HepG2 (cell line): ENCODE measurements around the gene SYCE3. TPM values are rescaled to one million over a fixed set of nuclear protein-coding genes. Genes with fewer than 3 reads are reported as not detected.

Source experiments
- ADNP ChIP-seq: sonication (generic); formaldehyde crosslinking; IDR thresholded peaks from 2 replicates; pipeline ENCODE4 v1.4.0; 2020; ENCODE audit warnings: missing genetic modification reagents
- SALL1 ChIP-seq: sonication (generic); formaldehyde crosslinking; IDR thresholded peaks from 2 replicates; pipeline ENCODE4 v1.8.0; 2022; ENCODE audit warnings: mild to moderate bottlenecking, missing genetic modification reagents
- polyA plus RNA-seq, 8 experiments: library from polyadenylated mRNA; depleted of rRNA in 3 of 8; stranded (reverse) in 7 of 8; unstranded in 1 of 8; fragments of >200 nt; fragmentation: Illumina TruSeq in 4 of 8; extraction: Trizol in 4 of 8; gene quantifications; 2 replicates each; pipeline versions ENCODE4 v1.2.1 to v1.2.3, GENCODE V29; 2011 to 2016; ENCODE audit warnings: low read depth in 4 of 8, missing spikeins in 1 of 8, mixed read lengths in 1 of 8; ENCODE audit not compliant: insufficient read depth in 1 of 8
- total RNA-seq, 5 experiments: library from RNA; depleted of rRNA; stranded (reverse); fragments of >200 nt; fragmentation: Illumina TruSeq; extraction: Trizol; gene quantifications; 2 replicates each; pipeline ENCODE4 v1.2.3, GENCODE V29; 2016; ENCODE audit warnings: low read depth in 1 of 5
- TF ChIP-seq, protein P1 (sequence below): sonication (generic); formaldehyde crosslinking; IDR thresholded peaks from 2 replicates; pipeline ENCODE4 v1.5.0; 2020; ENCODE audit warnings: mild to moderate bottlenecking, missing genetic modification reagents, borderline replicate concordance
- TF ChIP-seq, protein P2 (sequence below): IDR thresholded peaks from 2 replicates; pipeline ENCODE4 v1.6.1; 2016

SYCE3 gene
- total and polyA plus RNA-seq, 2 of the 13 experiments (the other 11 are each of a cell fraction or from before 2014, with no cell fraction given): not detected

GRCh38 chr22:50529897-50530579 is 32.7 kb downstream of the SYCE3 start, which contains the start of gene TYMP (continued):
- TF ChIP-seq, protein P1, sequence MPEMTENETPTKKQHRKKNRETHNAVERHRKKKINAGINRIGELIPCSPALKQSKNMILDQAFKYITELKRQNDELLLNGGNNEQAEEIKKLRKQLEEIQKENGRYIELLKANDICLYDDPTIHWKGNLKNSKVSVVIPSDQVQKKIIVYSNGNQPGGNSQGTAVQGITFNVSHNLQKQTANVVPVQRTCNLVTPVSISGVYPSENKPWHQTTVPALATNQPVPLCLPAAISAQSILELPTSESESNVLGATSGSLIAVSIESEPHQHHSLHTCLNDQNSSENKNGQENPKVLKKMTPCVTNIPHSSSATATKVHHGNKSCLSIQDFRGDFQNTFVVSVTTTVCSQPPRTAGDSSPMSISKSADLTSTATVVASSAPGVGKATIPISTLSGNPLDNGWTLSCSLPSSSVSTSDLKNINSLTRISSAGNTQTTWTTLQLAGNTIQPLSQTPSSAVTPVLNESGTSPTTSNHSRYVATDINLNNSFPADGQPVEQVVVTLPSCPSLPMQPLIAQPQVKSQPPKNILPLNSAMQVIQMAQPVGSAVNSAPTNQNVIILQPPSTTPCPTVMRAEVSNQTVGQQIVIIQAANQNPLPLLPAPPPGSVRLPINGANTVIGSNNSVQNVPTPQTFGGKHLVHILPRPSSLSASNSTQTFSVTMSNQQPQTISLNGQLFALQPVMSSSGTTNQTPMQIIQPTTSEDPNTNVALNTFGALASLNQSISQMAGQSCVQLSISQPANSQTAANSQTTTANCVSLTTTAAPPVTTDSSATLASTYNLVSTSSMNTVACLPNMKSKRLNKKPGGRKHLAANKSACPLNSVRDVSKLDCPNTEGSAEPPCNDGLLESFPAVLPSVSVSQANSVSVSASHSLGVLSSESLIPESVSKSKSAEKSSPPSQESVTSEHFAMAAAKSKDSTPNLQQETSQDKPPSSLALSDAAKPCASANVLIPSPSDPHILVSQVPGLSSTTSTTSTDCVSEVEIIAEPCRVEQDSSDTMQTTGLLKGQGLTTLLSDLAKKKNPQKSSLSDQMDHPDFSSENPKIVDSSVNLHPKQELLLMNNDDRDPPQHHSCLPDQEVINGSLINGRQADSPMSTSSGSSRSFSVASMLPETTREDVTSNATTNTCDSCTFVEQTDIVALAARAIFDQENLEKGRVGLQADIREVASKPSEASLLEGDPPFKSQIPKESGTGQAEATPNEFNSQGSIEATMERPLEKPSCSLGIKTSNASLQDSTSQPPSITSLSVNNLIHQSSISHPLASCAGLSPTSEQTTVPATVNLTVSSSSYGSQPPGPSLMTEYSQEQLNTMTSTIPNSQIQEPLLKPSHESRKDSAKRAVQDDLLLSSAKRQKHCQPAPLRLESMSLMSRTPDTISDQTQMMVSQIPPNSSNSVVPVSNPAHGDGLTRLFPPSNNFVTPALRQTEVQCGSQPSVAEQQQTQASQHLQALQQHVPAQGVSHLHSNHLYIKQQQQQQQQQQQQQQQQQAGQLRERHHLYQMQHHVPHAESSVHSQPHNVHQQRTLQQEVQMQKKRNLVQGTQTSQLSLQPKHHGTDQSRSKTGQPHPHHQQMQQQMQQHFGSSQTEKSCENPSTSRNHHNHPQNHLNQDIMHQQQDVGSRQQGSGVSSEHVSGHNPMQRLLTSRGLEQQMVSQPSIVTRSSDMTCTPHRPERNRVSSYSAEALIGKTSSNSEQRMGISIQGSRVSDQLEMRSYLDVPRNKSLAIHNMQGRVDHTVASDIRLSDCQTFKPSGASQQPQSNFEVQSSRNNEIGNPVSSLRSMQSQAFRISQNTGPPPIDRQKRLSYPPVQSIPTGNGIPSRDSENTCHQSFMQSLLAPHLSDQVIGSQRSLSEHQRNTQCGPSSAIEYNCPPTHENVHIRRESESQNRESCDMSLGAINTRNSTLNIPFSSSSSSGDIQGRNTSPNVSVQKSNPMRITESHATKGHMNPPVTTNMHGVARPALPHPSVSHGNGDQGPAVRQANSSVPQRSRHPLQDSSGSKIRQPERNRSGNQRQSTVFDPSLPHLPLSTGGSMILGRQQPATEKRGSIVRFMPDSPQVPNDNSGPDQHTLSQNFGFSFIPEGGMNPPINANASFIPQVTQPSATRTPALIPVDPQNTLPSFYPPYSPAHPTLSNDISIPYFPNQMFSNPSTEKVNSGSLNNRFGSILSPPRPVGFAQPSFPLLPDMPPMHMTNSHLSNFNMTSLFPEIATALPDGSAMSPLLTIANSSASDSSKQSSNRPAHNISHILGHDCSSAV (CRISPR knock-in tag): no peak
- no peak for TF ChIP-seq ADNP (CRISPR knock-in tag)
- peak; percentile 73 for TF ChIP-seq SALL1 (CRISPR knock-in tag)
- TF ChIP-seq, protein P2, sequence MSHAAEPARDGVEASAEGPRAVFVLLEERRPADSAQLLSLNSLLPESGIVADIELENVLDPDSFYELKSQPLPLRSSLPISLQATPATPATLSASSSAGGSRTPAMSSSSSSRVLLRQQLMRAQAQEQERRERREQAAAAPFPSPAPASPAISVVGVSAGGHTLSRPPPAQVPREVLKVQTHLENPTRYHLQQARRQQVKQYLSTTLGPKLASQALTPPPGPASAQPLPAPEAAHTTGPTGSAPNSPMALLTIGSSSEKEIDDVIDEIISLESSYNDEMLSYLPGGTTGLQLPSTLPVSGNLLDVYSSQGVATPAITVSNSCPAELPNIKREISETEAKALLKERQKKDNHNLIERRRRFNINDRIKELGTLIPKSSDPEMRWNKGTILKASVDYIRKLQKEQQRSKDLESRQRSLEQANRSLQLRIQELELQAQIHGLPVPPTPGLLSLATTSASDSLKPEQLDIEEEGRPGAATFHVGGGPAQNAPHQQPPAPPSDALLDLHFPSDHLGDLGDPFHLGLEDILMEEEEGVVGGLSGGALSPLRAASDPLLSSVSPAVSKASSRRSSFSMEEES (CRISPR knock-in tag): 0 out of 2 replicates have a peak, but pooled peaks have one; percentile 43
